ENCODE measurements around the gene MAP7D3. TPM values are rescaled to one million over a fixed set of nuclear protein-coding genes. Genes with fewer than 3 reads are reported as not detected.

MAP7D3 gene
- total and polyA plus RNA-seq, 7 donors = 4.6 to 14.8 (median 8.0) TPM

DNA sequence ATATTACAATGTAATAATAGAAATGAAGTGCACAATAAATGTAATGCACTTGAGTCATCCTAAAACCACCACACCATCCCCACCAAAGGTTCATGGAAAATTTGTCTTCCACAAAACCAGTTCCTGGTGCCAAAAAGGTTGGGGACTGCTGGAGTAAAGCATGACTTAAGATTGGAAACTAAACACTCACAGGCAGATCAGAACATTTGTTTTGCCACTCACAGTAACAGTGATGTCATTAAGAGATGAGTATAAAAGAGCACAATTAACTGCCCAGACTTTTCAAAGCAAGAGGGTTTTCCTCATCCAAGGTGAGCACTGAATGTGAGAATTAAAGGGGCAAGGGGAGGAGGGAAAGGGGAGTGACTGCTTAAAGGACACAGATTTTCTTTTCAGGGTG lies 35.6 kb downstream of the MAP7D3 start:
- DNase-seq (no peak), ATAC-seq (no peak)
- Histone ChIP-seq H3K27ac (no peak overlapping the region), H3K4me3 (no peak overlapping the region), H3K4me1 (no peaks in the 10 kb centered on the region), H3K9me3 (no peaks in the 10 kb centered on the region), H3K27me3 (ENCODE audit: insufficient read depth in 3 of 3, low read length in 2 of 3) (no peaks in the 10 kb centered on the region), H3K36me3 (ENCODE audit: insufficient read depth in 1 of 2, low read depth in 1 of 2) (peaks cover 0 to 41% of the 10 kb centered on the region in 2 donors)
- intact Hi-C loops (cut with DNase I) = no loop called here
- TF ChIP-seq, protein P1, sequence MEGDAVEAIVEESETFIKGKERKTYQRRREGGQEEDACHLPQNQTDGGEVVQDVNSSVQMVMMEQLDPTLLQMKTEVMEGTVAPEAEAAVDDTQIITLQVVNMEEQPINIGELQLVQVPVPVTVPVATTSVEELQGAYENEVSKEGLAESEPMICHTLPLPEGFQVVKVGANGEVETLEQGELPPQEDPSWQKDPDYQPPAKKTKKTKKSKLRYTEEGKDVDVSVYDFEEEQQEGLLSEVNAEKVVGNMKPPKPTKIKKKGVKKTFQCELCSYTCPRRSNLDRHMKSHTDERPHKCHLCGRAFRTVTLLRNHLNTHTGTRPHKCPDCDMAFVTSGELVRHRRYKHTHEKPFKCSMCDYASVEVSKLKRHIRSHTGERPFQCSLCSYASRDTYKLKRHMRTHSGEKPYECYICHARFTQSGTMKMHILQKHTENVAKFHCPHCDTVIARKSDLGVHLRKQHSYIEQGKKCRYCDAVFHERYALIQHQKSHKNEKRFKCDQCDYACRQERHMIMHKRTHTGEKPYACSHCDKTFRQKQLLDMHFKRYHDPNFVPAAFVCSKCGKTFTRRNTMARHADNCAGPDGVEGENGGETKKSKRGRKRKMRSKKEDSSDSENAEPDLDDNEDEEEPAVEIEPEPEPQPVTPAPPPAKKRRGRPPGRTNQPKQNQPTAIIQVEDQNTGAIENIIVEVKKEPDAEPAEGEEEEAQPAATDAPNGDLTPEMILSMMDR (IDR thresholded peaks at IDR 0.05) = no peak

DNA sequence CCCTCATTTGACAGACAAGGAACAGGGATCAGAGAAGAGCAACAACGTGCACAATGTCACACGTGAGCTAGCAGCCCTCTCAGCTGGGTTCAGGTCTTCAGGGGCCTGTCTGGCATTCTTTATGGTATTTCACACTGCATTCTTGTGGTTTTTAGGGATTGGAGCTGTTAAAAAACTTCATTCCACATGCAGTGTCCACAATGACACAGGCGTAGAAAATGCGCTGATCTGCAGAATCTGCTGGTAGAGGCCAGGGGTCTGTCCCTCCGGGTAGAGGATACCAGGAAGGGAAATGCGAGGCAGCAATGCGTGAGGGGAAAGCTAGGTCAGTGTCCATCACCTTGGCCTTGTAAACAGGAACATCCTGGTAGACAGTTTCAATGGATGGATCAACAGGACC lies 36.6 kb downstream of the MAP7D3 start:
- Histone ChIP-seq H3K27ac (peak overlapping the region; percentile 53), H3K36me3 (ENCODE audit: insufficient read depth in 1 of 2, low read depth in 1 of 2) (peaks cover 0 to 40% of the 10 kb centered on the region in 2 donors), H3K4me3 (no peak overlapping the region), H3K27me3 (ENCODE audit: insufficient read depth in 3 of 3, low read length in 2 of 3) (no peaks in the 10 kb centered on the region), H3K9me3 (no peaks in the 10 kb centered on the region), H3K4me1 (no peaks in the 10 kb centered on the region)
- TF ChIP-seq, protein P1 (IDR thresholded peaks at IDR 0.05) = no peak
- intact Hi-C loops (cut with DNase I) = loop anchor here in 1 of 2 donors (5.0 kb wide), 1 partner anchor 42 kb away; no protein-coding TSS in a partner anchor
- peak; percentile 1 to 5 (median 3) for ATAC-seq
- WGBS, 3 donors = 49 to 57% (median 49%) methylated on average over 7 of the region's 7 CpGs
- DNase-seq = no peak

DNA sequence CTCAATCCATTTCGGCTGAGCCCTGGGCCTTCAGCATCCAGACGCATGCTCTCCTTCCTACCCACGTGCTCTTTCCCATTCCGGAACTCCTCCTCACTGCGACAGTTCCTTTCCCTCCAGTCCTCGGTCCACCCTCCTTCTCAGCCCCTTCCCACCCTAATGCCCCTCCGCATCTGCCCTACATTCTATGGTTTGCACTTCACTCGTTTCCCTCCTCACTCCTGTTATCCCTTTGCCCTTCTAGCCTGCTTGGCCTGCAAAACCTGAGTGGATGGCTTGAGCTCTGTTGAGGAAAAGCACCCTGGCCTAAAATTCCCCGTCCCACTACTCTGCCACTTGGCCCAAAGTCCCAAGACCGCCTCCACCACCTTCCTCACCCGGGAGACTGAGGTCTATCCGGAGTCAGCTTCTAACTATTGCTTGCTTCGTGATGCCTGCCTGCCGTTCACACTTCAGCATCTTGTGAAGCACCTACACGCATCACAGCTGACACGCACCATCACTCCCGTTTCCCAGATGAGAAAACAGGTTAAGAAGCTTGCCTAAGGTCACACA lies 38.6 kb downstream of the MAP7D3 start:
- H3K27ac ChIP-seq = peak overlapping the region; percentile 95
- WGBS, 3 donors = 35 to 55% (median 42%) methylated on average over 12 to 17 of the region's 17 CpGs
- TF ChIP-seq, protein P1 (IDR thresholded peaks at IDR 0.05) = no peak
- H3K4me3 ChIP-seq = no peak overlapping the region
- ATAC-seq (peak; percentile 30 to 35 (median 30)), DNase-seq (peak in 1 of 2 donors; percentile 67)
- peaks cover 2 to 41% of the 10 kb centered on the region in 2 donors for H3K36me3 ChIP-seq (ENCODE audit: insufficient read depth in 1 of 2, low read depth in 1 of 2)
- intact Hi-C loops (cut with DNase I) = loop anchor here in 1 of 2 donors (5.0 kb wide), 1 partner anchor 40 kb away; no protein-coding TSS in a partner anchor
- no peaks in the 10 kb centered on the region for H3K27me3 ChIP-seq (ENCODE audit: insufficient read depth in 3 of 3, low read length in 2 of 3)
- no peaks in the 10 kb centered on the region for H3K4me1 ChIP-seq
- no peaks in the 10 kb centered on the region for H3K9me3 ChIP-seq

DNA sequence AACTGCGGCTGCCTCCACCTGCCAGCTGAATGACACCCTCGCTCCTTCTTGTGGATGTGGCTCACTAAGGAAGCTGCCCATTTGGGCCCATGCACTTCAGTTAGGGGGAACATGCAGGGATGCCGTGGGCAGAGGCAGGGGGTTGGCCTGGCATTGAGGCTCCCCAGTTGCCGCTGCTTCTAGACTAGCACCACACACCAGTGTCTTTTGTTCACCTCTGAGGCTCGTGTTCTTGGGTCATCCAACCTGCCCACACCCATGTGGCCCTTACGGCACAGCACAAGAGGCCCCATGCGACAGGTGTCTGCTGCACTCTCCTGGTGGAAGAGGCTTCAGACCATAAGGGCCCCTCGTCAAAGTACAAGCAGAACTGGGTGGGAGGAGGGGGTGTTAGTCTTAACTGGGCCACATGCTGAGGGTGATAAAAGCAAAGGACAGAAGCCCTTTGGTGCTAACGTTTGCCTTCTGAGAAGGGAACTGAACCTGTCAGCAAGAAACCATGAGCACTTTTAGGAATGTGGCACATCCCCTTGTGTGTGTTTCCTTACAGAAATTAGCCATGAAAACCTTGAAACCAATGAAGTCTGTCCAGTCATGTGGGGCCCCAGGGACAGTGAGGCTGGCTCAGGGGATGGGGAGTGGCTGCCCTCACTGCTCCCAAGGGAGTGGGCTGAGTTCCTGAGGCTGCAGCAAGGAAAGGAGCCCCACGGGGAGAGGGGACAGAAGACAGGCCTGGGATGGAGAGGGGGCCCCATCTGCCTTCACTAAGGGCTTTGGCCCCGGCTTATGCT lies 39.2 kb downstream of the MAP7D3 start:
- WGBS, 3 donors = 23 to 44% (median 39%) methylated on average over 9 to 11 of the region's 11 CpGs
- Histone ChIP-seq H3K27ac (peak overlapping the region; percentile 95), H3K9me3 (no peaks in the 10 kb centered on the region), H3K36me3 (ENCODE audit: insufficient read depth in 1 of 2, low read depth in 1 of 2) (peaks cover 2 to 41% of the 10 kb centered on the region in 2 donors), H3K4me1 (no peaks in the 10 kb centered on the region), H3K27me3 (ENCODE audit: insufficient read depth in 3 of 3, low read length in 2 of 3) (no peaks in the 10 kb centered on the region), H3K4me3 (no peak overlapping the region)
- TF ChIP-seq, protein P1 (IDR thresholded peaks at IDR 0.05) = no peak
- DNase-seq (peak; percentile 28 to 78), ATAC-seq (peak; percentile 32 to 50 (median 42))
- intact Hi-C loops (cut with DNase I) = loop anchor here in 1 of 2 donors (5.0 kb wide), 1 partner anchor 40 kb away; no protein-coding TSS in a partner anchor
